ENCODE results near the gene USP13. TPM values are rescaled to one million over a fixed set of nuclear protein-coding genes. Genes with fewer than 3 reads are reported as not detected.
A peak's percentile ranks its signal among the peaks of the same experiment; 100 is the strongest.

USP13 gene
- total and polyA plus RNA-seq, 10 of the 15 experiments (the other 5 are each of a cell fraction or from before 2014, with no cell fraction given): 3.2 to 20.8 (median 9.0) TPM

DNA sequence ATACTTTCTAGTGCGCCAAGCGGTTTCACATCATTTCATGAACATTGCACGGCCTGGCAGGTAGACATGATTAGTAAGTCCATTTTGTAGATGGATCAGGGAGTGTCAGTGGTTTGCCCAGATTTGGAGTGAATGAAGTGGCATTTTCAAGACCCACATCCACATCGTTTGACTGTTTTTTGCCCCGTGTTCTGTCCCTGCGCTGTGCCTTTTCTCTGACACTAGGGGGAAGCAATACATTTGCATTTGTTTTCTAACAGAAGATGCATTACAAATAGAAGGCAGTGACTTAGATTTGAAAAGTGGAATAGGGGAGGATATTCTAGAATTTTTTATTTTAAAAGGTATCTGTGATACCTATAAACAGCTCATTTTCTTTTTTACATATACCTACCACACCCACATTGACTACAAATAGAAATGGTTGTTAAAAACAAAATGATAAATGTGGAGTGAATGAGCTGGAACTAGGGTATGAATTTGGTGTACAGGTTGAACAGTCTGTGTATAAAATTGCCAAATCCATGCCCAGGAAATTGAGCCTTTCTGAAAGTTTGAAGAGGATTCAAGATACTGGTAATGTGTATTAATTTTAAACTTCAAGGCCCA is 98.0 kb downstream of the USP13 start:
- in situ Hi-C loops (cut with MboI): loop anchor here (10.0 kb wide), 1 partner anchor 844 kb away; no protein-coding TSS in a partner anchor

More for the DNA sequence above, 98.0 kb downstream of the USP13 start:
- no peak for TF ChIP-seq TARDBP (IDR thresholded peaks at IDR 0.05; ENCODE audit: borderline replicate concordance)
- TF ChIP-seq SMC3 (IDR thresholded peaks at IDR 0.05; ENCODE audit: borderline replicate concordance, low read length): peak; percentile 40; the same call in 1 of the 2 replicates
- peak; percentile 34; the same call in 1 of the 3 replicates for TF ChIP-seq POU2F2 (IDR thresholded peaks at IDR 0.05; ENCODE audit: borderline replicate concordance, low read depth, low read length)
- TF ChIP-seq, protein P1, sequence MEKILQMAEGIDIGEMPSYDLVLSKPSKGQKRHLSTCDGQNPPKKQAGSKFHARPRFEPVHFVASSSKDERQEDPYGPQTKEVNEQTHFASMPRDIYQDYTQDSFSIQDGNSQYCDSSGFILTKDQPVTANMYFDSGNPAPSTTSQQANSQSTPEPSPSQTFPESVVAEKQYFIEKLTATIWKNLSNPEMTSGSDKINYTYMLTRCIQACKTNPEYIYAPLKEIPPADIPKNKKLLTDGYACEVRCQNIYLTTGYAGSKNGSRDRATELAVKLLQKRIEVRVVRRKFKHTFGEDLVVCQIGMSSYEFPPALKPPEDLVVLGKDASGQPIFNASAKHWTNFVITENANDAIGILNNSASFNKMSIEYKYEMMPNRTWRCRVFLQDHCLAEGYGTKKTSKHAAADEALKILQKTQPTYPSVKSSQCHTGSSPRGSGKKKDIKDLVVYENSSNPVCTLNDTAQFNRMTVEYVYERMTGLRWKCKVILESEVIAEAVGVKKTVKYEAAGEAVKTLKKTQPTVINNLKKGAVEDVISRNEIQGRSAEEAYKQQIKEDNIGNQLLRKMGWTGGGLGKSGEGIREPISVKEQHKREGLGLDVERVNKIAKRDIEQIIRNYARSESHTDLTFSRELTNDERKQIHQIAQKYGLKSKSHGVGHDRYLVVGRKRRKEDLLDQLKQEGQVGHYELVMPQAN (conservative IDR thresholded peaks at IDR 0.05): no peak
- TF ChIP-seq MYB (IDR thresholded peaks at IDR 0.05; ENCODE audit: borderline replicate concordance, low read depth, low read length): no peak
- TF ChIP-seq RB1 (IDR thresholded peaks at IDR 0.05; ENCODE audit: borderline replicate concordance): no peak
- no peak for TF ChIP-seq KLF5 (IDR thresholded peaks at IDR 0.05; ENCODE audit: partially characterized antibody)
- TF ChIP-seq, protein P2, sequence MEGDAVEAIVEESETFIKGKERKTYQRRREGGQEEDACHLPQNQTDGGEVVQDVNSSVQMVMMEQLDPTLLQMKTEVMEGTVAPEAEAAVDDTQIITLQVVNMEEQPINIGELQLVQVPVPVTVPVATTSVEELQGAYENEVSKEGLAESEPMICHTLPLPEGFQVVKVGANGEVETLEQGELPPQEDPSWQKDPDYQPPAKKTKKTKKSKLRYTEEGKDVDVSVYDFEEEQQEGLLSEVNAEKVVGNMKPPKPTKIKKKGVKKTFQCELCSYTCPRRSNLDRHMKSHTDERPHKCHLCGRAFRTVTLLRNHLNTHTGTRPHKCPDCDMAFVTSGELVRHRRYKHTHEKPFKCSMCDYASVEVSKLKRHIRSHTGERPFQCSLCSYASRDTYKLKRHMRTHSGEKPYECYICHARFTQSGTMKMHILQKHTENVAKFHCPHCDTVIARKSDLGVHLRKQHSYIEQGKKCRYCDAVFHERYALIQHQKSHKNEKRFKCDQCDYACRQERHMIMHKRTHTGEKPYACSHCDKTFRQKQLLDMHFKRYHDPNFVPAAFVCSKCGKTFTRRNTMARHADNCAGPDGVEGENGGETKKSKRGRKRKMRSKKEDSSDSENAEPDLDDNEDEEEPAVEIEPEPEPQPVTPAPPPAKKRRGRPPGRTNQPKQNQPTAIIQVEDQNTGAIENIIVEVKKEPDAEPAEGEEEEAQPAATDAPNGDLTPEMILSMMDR (IDR thresholded peaks at IDR 0.05 in 2 of 3, conservative IDR thresholded peaks at IDR 0.05 in 1 of 3; ENCODE audit: control insufficient read depth in 2 of 3, extremely low read depth in 1 of 3, insufficient read depth in 1 of 3, low read depth in 3 of 3, low read length in 3 of 3): peak; percentile 51 to 56 (median 55)
- peak; percentile 71 for TF ChIP-seq RAD21 (IDR thresholded peaks at IDR 0.05; ENCODE audit: insufficient read depth, low read depth, low read length)
- no peak for TF ChIP-seq SIX5 (IDR thresholded peaks at IDR 0.05; ENCODE audit: low read depth, low read length, severe bottlenecking)
- no peak for TF ChIP-seq CBFB (IDR thresholded peaks at IDR 0.05; ENCODE audit: low read depth)
- TF ChIP-seq SMAD5 (IDR thresholded peaks at IDR 0.05; ENCODE audit: low read depth): no peak
- no peak for TF ChIP-seq WRNIP1 (IDR thresholded peaks at IDR 0.05; ENCODE audit: borderline replicate concordance, low read depth, low read length)
- TF ChIP-seq TCF3 (IDR thresholded peaks at IDR 0.05; ENCODE audit: borderline replicate concordance, insufficient read depth, low read depth, low read length): no peak
- TF ChIP-seq ZNF274 (IDR thresholded peaks at IDR 0.05; ENCODE audit: insufficient read depth, insufficient read length): no peak
- Histone ChIP-seq H4K20me1 (ENCODE audit: control insufficient read depth, insufficient read depth) (no peaks in the 10 kb centered on the region), H3K4me1 (ENCODE audit: control insufficient read depth, insufficient read depth, low read length) (no peaks in the 10 kb centered on the region), H3K27me3 (replicated peaks in 1 of 2; ENCODE audit: control insufficient read depth in 2 of 2, insufficient read depth in 2 of 2, low read length in 1 of 2) (no peaks in the 10 kb centered on the region), H3K4me2 (ENCODE audit: control insufficient read depth, insufficient read depth) (no peak overlapping the region), H3K36me3 (ENCODE audit: control insufficient read depth in 2 of 2, insufficient read depth in 2 of 2, low read length in 1 of 2) (peaks cover 0 to 2% of the 10 kb centered on the region in 2 experiments; a peak in 2 of 4 replicates), H3K9ac (ENCODE audit: control insufficient read depth, insufficient read depth, low read length) (no peak overlapping the region), H3K9me3 (replicated peaks; ENCODE audit: control insufficient read depth, insufficient read depth, low read length) (no peaks in the 10 kb centered on the region), H3K4me3 (no peak overlapping the region), H2AFZ (ENCODE audit: control insufficient read depth, low read depth, low read length) (no peak overlapping the region), H3K79me2 (ENCODE audit: control insufficient read depth, insufficient read depth, low read length) (no peaks in the 10 kb centered on the region), H3K27ac (ENCODE audit: control insufficient read depth, insufficient read depth) (no peak overlapping the region)
- peak; percentile 68 for ATAC-seq
- POLR2A ChIA-PET: no interaction called here
- 73% methylated on average over 6 of the region's 6 CpGs for WGBS (ENCODE audit: insufficient coverage, insufficient replicate concordance, low lambda C conversion rate, missing lambda C conversion rate)
- CTCF ChIA-PET: interaction anchor here (0.6 to 1.6 kb wide), 20 partner anchors 9 to 933 kb away, joined by 3 to 16 read pairs (median 3); no protein-coding TSS in a partner anchor
- no TSS peak for BruUV-seq (replicated peaks)
- intact Hi-C loops (cut with micrococcal nuclease; ENCODE audit: unreplicated experiment): loop anchor here (2.0 kb wide), 1 partner anchor 24 kb away; no protein-coding TSS in a partner anchor
- DNase-seq (ENCODE audit: low read depth, low spot score): no peak
- SMC1A ChIA-PET (ENCODE audit: uncharacterized antibody, unreplicated experiment): interaction anchor here (0.7 to 1.4 kb wide), 5 partner anchors 15 to 844 kb away, joined by 3 to 6 read pairs (median 3); no protein-coding TSS in a partner anchor
- no peak for FAIRE-seq
- RAD21 ChIA-PET (ENCODE audit: unreplicated experiment): interaction anchor here (1.5 kb wide), 1 partner anchor 844 kb away, joined by 5 read pairs; no protein-coding TSS in a partner anchor
